K562 (cell line): ENCODE data around the gene ATP23. TPM values are rescaled to one million over a fixed set of nuclear protein-coding genes. Genes with fewer than 3 reads are reported as not detected.

Experiments used
- ATF7 ChIP-seq: fragments of 450-650 bp; IDR thresholded peaks from 2 replicates; pipeline ENCODE4 v1.7.1; 2014; ENCODE audit warnings: mild to moderate bottlenecking, moderate library complexity
- CEBPB ChIP-seq: fragments of 450-650 bp; IDR thresholded peaks from 2 replicates; pipeline ENCODE4 v1.6.1; 2016; ENCODE audit warnings: missing genetic modification characterization, missing compliant biosample characterization
- SMAD1 ChIP-seq: fragments of 150-350 bp; IDR thresholded peaks from 2 replicates; pipeline ENCODE4 v1.6.1; 2014; ENCODE audit warnings: low read length, low read depth; ENCODE audit not compliant: partially characterized antibody
- SMARCE1 ChIP-seq: fragments of 450-650 bp; IDR thresholded peaks from 2 replicates; pipeline ENCODE4 v1.7.1; 2016; ENCODE audit warnings: mild to moderate bottlenecking
- ZKSCAN1 ChIP-seq: fragments of 150-350 bp; IDR thresholded peaks from 2 replicates; pipeline ENCODE4 v1.6.1; 2016; ENCODE audit warnings: low read depth, low read length
- polyA plus RNA-seq, 8 experiments: library from polyadenylated mRNA; depleted of rRNA in 4 of 8; stranded (reverse) in 5 of 8; unstranded in 3 of 8; fragments of >200 nt; fragmentation: Nextera tagmentation in 2 of 8; fragmentation: Illumina TruSeq in 1 of 8; extraction: Ambion mirVana in 2 of 8; extraction: Trizol in 1 of 8; gene quantifications; 2 replicates each; pipeline versions ENCODE4 v1.2.1 to v1.2.3, GENCODE V29; 2011 to 2014; ENCODE audit warnings: inconsistent platforms in 1 of 8, missing spikeins in 1 of 8
- total RNA-seq, 7 experiments: library from RNA; depleted of rRNA in 6 of 7; stranded (reverse); fragments of >200 nt in 6 of 7; fragmentation: Illumina TruSeq in 2 of 7; extraction: Trizol in 2 of 7; gene quantifications; 2 replicates each; pipeline versions ENCODE4 v1.2.1 to v1.2.3, GENCODE V29; 2011 to 2021; ENCODE audit warnings: low replicate concordance in 1 of 7
- TF ChIP-seq, protein P1 (sequence below), 2 experiments: fragments of 450-650 bp in 1 of 2; sonication (generic) in 1 of 2; formaldehyde crosslinking in 1 of 2; IDR thresholded peaks; 2 replicates each; pipeline versions ENCODE4 v1.7.1 to v1.9.0; 2016 to 2022; ENCODE audit warnings: inconsistent platforms in 1 of 2, mild to moderate bottlenecking in 1 of 2, missing genetic modification reagents in 1 of 2
- TF ChIP-seq, protein P2 (sequence below): IDR thresholded peaks from 3 replicates; pipeline ENCODE4 v1.6.1; 2011; ENCODE audit warnings: borderline replicate concordance, mild to moderate bottlenecking, moderate library complexity; ENCODE audit not compliant: insufficient read length; ENCODE audit errors: extremely low read depth
- TF ChIP-seq, protein P3 (sequence below), 2 experiments: fragments of 450-650 bp in 1 of 2; sonication (generic) in 1 of 2; formaldehyde crosslinking in 1 of 2; IDR thresholded peaks in 1 of 2; conservative IDR thresholded peaks in 1 of 2; 2 replicates each; pipeline versions ENCODE4 v1.6.1 to v1.8.1; 2016 to 2023; ENCODE audit warnings: mild to moderate bottlenecking in 2 of 2, moderate library complexity in 2 of 2, inconsistent platforms in 1 of 2, missing genetic modification reagents in 1 of 2
- TF ChIP-seq, protein P4 (sequence below): fragments of 250-450 bp; sonication (Bioruptor Pico); IDR thresholded peaks from 2 replicates; pipeline ENCODE4 v1.9.0; 2021; ENCODE audit warnings: mild to moderate bottlenecking, inconsistent platforms

The ATP23 gene
- total and polyA plus RNA-seq, 9 of the 15 experiments (the other 6 are each of a cell fraction or from before 2014, with no cell fraction given): 8.3 to 53.7 (median 28.5) TPM

DNA sequence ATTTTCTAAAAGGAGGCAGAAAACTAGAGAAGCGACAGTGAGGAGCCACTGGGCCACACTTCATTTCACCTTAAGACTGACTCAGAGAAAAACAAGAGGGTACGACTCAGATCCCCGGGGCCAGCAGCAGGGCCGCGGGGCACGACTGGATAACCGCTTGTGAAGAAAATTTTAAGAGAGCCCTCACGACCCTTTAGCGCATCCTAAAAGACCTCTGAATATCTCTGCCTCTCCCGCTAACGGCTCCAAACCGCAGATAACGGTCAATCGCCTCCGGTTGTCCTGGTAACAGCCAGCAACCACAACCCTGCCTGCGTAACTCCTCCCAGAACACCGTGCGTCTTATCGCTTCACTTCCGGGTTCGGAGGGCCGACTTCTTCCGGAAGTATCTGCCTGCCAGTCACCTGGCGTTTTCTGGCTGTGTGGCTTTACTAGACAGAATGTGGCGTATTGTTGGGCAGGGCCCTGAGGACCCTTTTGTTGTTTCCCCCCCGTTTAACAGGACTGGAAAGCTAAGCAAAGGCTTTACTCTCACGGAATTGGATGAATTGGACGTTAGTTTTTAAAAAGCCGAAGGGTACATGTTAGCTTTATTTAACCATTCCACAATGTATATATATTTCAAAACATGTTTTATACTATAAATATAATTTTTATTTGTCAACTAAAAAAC, 5.4 kb upstream of the ATP23 start (continued):
- TF ChIP-seq, protein P1, sequence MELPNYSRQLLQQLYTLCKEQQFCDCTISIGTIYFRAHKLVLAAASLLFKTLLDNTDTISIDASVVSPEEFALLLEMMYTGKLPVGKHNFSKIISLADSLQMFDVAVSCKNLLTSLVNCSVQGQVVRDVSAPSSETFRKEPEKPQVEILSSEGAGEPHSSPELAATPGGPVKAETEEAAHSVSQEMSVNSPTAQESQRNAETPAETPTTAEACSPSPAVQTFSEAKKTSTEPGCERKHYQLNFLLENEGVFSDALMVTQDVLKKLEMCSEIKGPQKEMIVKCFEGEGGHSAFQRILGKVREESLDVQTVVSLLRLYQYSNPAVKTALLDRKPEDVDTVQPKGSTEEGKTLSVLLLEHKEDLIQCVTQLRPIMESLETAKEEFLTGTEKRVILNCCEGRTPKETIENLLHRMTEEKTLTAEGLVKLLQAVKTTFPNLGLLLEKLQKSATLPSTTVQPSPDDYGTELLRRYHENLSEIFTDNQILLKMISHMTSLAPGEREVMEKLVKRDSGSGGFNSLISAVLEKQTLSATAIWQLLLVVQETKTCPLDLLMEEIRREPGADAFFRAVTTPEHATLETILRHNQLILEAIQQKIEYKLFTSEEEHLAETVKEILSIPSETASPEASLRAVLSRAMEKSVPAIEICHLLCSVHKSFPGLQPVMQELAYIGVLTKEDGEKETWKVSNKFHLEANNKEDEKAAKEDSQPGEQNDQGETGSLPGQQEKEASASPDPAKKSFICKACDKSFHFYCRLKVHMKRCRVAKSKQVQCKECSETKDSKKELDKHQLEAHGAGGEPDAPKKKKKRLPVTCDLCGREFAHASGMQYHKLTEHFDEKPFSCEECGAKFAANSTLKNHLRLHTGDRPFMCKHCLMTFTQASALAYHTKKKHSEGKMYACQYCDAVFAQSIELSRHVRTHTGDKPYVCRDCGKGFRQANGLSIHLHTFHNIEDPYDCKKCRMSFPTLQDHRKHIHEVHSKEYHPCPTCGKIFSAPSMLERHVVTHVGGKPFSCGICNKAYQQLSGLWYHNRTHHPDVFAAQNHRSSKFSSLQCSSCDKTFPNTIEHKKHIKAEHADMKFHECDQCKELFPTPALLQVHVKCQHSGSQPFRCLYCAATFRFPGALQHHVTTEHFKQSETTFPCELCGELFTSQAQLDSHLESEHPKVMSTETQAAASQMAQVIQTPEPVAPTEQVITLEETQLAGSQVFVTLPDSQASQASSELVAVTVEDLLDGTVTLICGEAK (IDR thresholded peaks at IDR 0.05): peak; percentile 94
- TF ChIP-seq, protein P1 (CRISPR knock-in tag; IDR thresholded peaks at IDR 0.05): no peak
- TF ChIP-seq CEBPB: 0 out of 2 replicates have a peak, but pooled peaks have one; percentile 27
- TF ChIP-seq, protein P2, sequence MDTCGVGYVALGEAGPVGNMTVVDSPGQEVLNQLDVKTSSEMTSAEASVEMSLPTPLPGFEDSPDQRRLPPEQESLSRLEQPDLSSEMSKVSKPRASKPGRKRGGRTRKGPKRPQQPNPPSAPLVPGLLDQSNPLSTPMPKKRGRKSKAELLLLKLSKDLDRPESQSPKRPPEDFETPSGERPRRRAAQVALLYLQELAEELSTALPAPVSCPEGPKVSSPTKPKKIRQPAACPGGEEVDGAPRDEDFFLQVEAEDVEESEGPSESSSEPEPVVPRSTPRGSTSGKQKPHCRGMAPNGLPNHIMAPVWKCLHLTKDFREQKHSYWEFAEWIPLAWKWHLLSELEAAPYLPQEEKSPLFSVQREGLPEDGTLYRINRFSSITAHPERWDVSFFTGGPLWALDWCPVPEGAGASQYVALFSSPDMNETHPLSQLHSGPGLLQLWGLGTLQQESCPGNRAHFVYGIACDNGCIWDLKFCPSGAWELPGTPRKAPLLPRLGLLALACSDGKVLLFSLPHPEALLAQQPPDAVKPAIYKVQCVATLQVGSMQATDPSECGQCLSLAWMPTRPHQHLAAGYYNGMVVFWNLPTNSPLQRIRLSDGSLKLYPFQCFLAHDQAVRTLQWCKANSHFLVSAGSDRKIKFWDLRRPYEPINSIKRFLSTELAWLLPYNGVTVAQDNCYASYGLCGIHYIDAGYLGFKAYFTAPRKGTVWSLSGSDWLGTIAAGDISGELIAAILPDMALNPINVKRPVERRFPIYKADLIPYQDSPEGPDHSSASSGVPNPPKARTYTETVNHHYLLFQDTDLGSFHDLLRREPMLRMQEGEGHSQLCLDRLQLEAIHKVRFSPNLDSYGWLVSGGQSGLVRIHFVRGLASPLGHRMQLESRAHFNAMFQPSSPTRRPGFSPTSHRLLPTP: no peak
- TF ChIP-seq ATF7: peak; percentile 75
- no peak for TF ChIP-seq ZKSCAN1
- TF ChIP-seq, protein P3, sequence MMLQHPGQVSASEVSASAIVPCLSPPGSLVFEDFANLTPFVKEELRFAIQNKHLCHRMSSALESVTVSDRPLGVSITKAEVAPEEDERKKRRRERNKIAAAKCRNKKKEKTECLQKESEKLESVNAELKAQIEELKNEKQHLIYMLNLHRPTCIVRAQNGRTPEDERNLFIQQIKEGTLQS (IDR thresholded peaks at IDR 0.05): no peak
- TF ChIP-seq, protein P3 (CRISPR knock-in tag; conservative IDR thresholded peaks at IDR 0.05): 0 out of 2 replicates have a peak, but pooled peaks have one; percentile 51
- peak; percentile 57 for TF ChIP-seq SMARCE1
- TF ChIP-seq, protein P4, sequence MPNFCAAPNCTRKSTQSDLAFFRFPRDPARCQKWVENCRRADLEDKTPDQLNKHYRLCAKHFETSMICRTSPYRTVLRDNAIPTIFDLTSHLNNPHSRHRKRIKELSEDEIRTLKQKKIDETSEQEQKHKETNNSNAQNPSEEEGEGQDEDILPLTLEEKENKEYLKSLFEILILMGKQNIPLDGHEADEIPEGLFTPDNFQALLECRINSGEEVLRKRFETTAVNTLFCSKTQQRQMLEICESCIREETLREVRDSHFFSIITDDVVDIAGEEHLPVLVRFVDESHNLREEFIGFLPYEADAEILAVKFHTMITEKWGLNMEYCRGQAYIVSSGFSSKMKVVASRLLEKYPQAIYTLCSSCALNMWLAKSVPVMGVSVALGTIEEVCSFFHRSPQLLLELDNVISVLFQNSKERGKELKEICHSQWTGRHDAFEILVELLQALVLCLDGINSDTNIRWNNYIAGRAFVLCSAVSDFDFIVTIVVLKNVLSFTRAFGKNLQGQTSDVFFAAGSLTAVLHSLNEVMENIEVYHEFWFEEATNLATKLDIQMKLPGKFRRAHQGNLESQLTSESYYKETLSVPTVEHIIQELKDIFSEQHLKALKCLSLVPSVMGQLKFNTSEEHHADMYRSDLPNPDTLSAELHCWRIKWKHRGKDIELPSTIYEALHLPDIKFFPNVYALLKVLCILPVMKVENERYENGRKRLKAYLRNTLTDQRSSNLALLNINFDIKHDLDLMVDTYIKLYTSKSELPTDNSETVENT (CRISPR knock-in tag): no peak
- peak; percentile 93 for TF ChIP-seq SMAD1
